B cell (primary cell): ENCODE measurements around the gene ADAM19. TPM values are rescaled to one million over a fixed set of nuclear protein-coding genes. Genes with fewer than 3 reads are reported as not detected.

Experiments used
- ATAC-seq: fragments of 200-7000 bp; cut with Tn5 transposase; one replicate; pipeline ENCODE4 v1.10.0; 2021; ENCODE audit warnings: low read depth, mild to moderate bottlenecking, moderate number of reproducible peaks, moderate library complexity
- CTCF ChIA-PET: fragments of 350-600 bp; sonication (Branson Sonifier 250); formaldehyde crosslinking; loops from one replicate; lab custom pipeline; 2021; ENCODE audit warnings: antibody characterized with exemption, inconsistent platforms; lab: Charles Lee
- POLR2A ChIA-PET: fragments of 350-600 bp; sonication (Branson Sonifier 250); formaldehyde crosslinking; loops from one replicate; lab custom pipeline; 2021; ENCODE audit warnings: antibody characterized with exemption; lab: Charles Lee
- DNase-seq: peaks from one replicate; pipeline ENCODE4 v3.0.0; 2013
- H2AFZ ChIP-seq: 2 replicates; pipeline ENCODE4 v1.6.1; 2012; ENCODE audit warnings: mild to moderate bottlenecking, low read depth, low read length; ENCODE audit not compliant: insufficient read depth, poor library complexity, severe bottlenecking
- H3K27ac ChIP-seq, 2 donors: 1 replicate in 1 of 2; 2 replicates in 1 of 2; pipeline ENCODE4 v1.5.1; 2012 to 2013; ENCODE audit warnings: low read length in 2 of 2, mild to moderate bottlenecking in 2 of 2, moderate library complexity in 1 of 2
- H3K27me3 ChIP-seq, 4 experiments: fragments of 200-600 bp in 1 of 4; sonication (generic) in 1 of 4; replicated peaks in 1 of 4; 1 replicate in 2 of 4; 2 replicates in 2 of 4; pipeline versions ENCODE4 v1.6.1 to v1.7.0; 2013 to 2016; ENCODE audit warnings: low read length in 3 of 4, mild to moderate bottlenecking in 2 of 4, mixed read lengths in 1 of 4, moderate library complexity in 1 of 4; ENCODE audit not compliant: insufficient read depth in 4 of 4, control insufficient read depth in 3 of 4; ENCODE audit errors: control extremely low read depth in 1 of 4
- H3K36me3 ChIP-seq, 2 experiments: replicated peaks in 1 of 2; 1 replicate in 1 of 2; 2 replicates in 1 of 2; pipeline versions ENCODE4 v1.6.1 to v1.7.1; 2013; ENCODE audit warnings: low read length in 1 of 2; ENCODE audit not compliant: insufficient read depth in 2 of 2, control insufficient read depth in 1 of 2; ENCODE audit errors: control extremely low read depth in 1 of 2, extremely low read depth in 1 of 2
- H3K4me1 ChIP-seq, 2 donors: fragments of 200-600 bp in 1 of 2; sonication (generic) in 1 of 2; 1 replicate in 1 of 2; 2 replicates in 1 of 2; pipeline versions ENCODE4 v1.5.1 to v1.6.1; 2013 to 2017; ENCODE audit warnings: low read length in 2 of 2; ENCODE audit not compliant: control insufficient read depth in 2 of 2, insufficient read depth in 2 of 2
- H3K4me2 ChIP-seq: replicated peaks from 2 replicates; pipeline ENCODE3; 2012; ENCODE audit warnings: mild to moderate bottlenecking, low read depth, low read length; ENCODE audit not compliant: poor library complexity, severe bottlenecking
- H3K4me3 ChIP-seq, 5 experiments: fragments of 200-600 bp in 1 of 5; sonication (generic) in 1 of 5; 1 replicate in 3 of 5; 2 replicates in 2 of 5; pipeline versions ENCODE4 v1.5.1 to v1.7.0; 2011 to 2016; ENCODE audit warnings: low read length in 4 of 5, mild to moderate bottlenecking in 4 of 5, low read depth in 2 of 5, control low read depth in 1 of 5, moderate library complexity in 1 of 5; ENCODE audit not compliant: insufficient read depth in 1 of 5; ENCODE audit errors: control extremely low read depth in 1 of 5, extremely low read depth in 1 of 5
- H3K79me2 ChIP-seq: fragments of 200-600 bp; sonication (generic); one replicate; pipeline ENCODE4 v1.6.0; 2016; ENCODE audit warnings: low read length; ENCODE audit not compliant: control insufficient read depth, insufficient read depth
- H3K9ac ChIP-seq: fragments of 200-600 bp; sonication (generic); 2 replicates; pipeline ENCODE4 v1.6.1; 2017; ENCODE audit warnings: mild to moderate bottlenecking, low read length, moderate library complexity
- H3K9me3 ChIP-seq, 3 donors: one replicate each; pipeline versions ENCODE4 v1.6.1 to v1.7.1; 2013; ENCODE audit warnings: low read length in 2 of 3; ENCODE audit not compliant: control insufficient read depth in 2 of 3, insufficient read depth in 1 of 3; ENCODE audit errors: control extremely low read depth in 1 of 3
- H4K20me1 ChIP-seq: 2 replicates; pipeline ENCODE4 v1.6.0; 2012; ENCODE audit warnings: mild to moderate bottlenecking, low read length; ENCODE audit not compliant: insufficient read depth, control insufficient read depth, poor library complexity, severe bottlenecking
- H3K27ac Mint-ChIP-seq: one replicate; pipeline ENCODE4 v1.8.0; 2021; ENCODE audit warnings: mixed read lengths
- H3K27me3 Mint-ChIP-seq: one replicate; pipeline ENCODE4 v1.8.0; 2021; ENCODE audit warnings: mixed read lengths
- H3K4me1 Mint-ChIP-seq: one replicate; pipeline ENCODE4 v1.8.0; 2021; ENCODE audit warnings: mixed read lengths
- H3K4me3 Mint-ChIP-seq: one replicate; pipeline ENCODE4 v1.8.0; 2021; ENCODE audit warnings: mixed read lengths
- H3K9me3 Mint-ChIP-seq: one replicate; pipeline ENCODE4 v1.8.0; 2022; ENCODE audit warnings: mixed read lengths; ENCODE audit not compliant: insufficient read depth
- CTCF ChIP-seq: fragments of 200-600 bp; IDR thresholded peaks from one replicate; pipeline ENCODE4 v1.8.0; 2022; ENCODE audit warnings: antibody characterized with exemption, mild to moderate bottlenecking
- EZH2 ChIP-seq: IDR thresholded peaks from 2 replicates; pipeline ENCODE4 v1.6.1; 2012; ENCODE audit warnings: borderline replicate concordance, low read depth, mild to moderate bottlenecking, moderate library complexity, low read length; ENCODE audit not compliant: insufficient read depth, poor library complexity, severe bottlenecking
- WGBS: methylation state at CpG from one replicate; pipeline ENCODE4 v1.1.5; 2013; ENCODE audit warnings: missing lambda C conversion rate; ENCODE audit not compliant: insufficient coverage; 5-methylcytosine and 5-hydroxymethylcytosine counted together
- intact Hi-C: fragments of 100-400 bp; cut with micrococcal nuclease; formaldehyde crosslinking; loops from one replicate; pipeline ENCODE4 v1.10.0; 2022
- polyA plus RNA-seq: library from polyadenylated mRNA; depleted of rRNA; stranded (reverse); fragments of >200 nt; gene quantifications from 2 replicates; pipeline ENCODE4 v1.2.3, GENCODE V29; 2012
- total RNA-seq, 2 donors: library from RNA; stranded (reverse); fragments of 120-200 nt in 1 of 2; gene quantifications; 1 replicate in 1 of 2; 2 replicates in 1 of 2; pipeline versions ENCODE4 v1.2.3 to v1.2.4, GENCODE V29; 2013 to 2022

The ADAM19 gene
- total and polyA plus RNA-seq, 2 donors (not counting 1 experiment from before 2014, with no cell fraction given) = 110 to 171 TPM

GRCh38 chr5:157459715-157460599, 115.6 kb downstream of the ADAM19 start, which contains the start of gene NIPAL4:
Gene NIPAL4, plus strand, starts transcription at chr5:157460213. Its CDS starts 108 bp downstream, at chr5:157460321.
- Histone ChIP-seq H2AFZ (peak within 1 kb of the TSS; percentile 76), H3K9ac (peak within 1 kb of the TSS; percentile 76), H3K4me2 (peak within 1 kb of the TSS; percentile 94), H3K36me3 (peaks cover 0 to 5% of the 10 kb centered on the region in 2 experiments), H4K20me1 (no peaks in the 10 kb centered on the region), H3K27ac (peak within 1 kb of the TSS; percentile 53 to 77), H3K79me2 (peaks cover 14% of the 10 kb centered on the region), H3K4me1 (peaks cover 55 to 57% of the 10 kb centered on the region in 2 donors), H3K27me3 (no peaks in the 10 kb centered on the region), H3K4me3 (peak within 1 kb of the TSS in 4 of 5 experiments; percentile 55 to 75 (median 67)), H3K9me3 (no peaks in the 10 kb centered on the region)
- peaks cover 79% of the 10 kb centered on the region for H3K4me1 Mint-ChIP-seq
- no peaks in the 10 kb centered on the region for H3K9me3 Mint-ChIP-seq
- H3K27ac Mint-ChIP-seq = peak within 1 kb of the TSS; percentile 84
- WGBS = 2% methylated on average over 53 of the region's 54 CpGs
- ChIA-PET POLR2A (interaction anchor here (0.7 to 1.9 kb wide), 5 partner anchors 10 to 311 kb away, joined by 3 to 5 read pairs (median 4); no protein-coding TSS in a partner anchor), CTCF (interaction anchor here (0.9 to 8.4 kb wide), 9 partner anchors 11 to 302 kb away, joined by 3 to 37 read pairs (median 4); no protein-coding TSS in a partner anchor)
- H3K27me3 Mint-ChIP-seq = no peaks in the 10 kb centered on the region
- TF ChIP-seq CTCF (no peak), EZH2 (no peak)
- peak; percentile 44 for ATAC-seq
- intact Hi-C loops = loop anchor here (2.0 kb wide), 1 partner anchor 17 kb away; no protein-coding TSS in a partner anchor
- peak; percentile 61 for DNase-seq
- H3K4me3 Mint-ChIP-seq = peak within 1 kb of the TSS; percentile 90
